ENCODE measurements around the gene TFCP2L1. TPM values are rescaled to one million over a fixed set of nuclear protein-coding genes. Genes with fewer than 3 reads are reported as not detected.

Gene TFCP2L1
- total RNA-seq, 4 donors from 2014 or later: 0.39 to 1.6 (median 0.46) TPM

GRCh38 chr2:121213386-121213785, 71.6 kb downstream of the TFCP2L1 start:
- WGBS: 84% methylated on average over 8 of the region's 8 CpGs
- no peak for DNase-seq (ENCODE audit: extremely low spot score)
- Histone ChIP-seq H3K9me3 (no peaks in the 10 kb centered on the region), H3K27ac (replicated peaks in 1 of 4) (no peak overlapping the region), H3K36me3 (no peaks in the 10 kb centered on the region), H3K27me3 (no peaks in the 10 kb centered on the region), H3K4me3 (no peak overlapping the region), H3K4me1 (no peaks in the 10 kb centered on the region)
- intact Hi-C loops (cut with DNase I): no loop called here
- TF ChIP-seq CTCF (IDR thresholded peaks at IDR 0.05) (no peak), EP300 (IDR thresholded peaks at IDR 0.05) (no peak), POLR2AphosphoS5 (IDR thresholded peaks at IDR 0.05) (no peak), POLR2A (IDR thresholded peaks at IDR 0.05; ENCODE audit: low read depth) (no peak)

GRCh38 chr2:121212661-121213325, 72.2 kb downstream of the TFCP2L1 start:
- 87% methylated on average over 19 of the region's 33 CpGs for WGBS
- H3K9me3 ChIP-seq: no peaks in the 10 kb centered on the region
- TF ChIP-seq EP300 (IDR thresholded peaks at IDR 0.05) (no peak), POLR2AphosphoS5 (IDR thresholded peaks at IDR 0.05) (no peak), POLR2A (IDR thresholded peaks at IDR 0.05; ENCODE audit: low read depth) (no peak), CTCF (IDR thresholded peaks at IDR 0.05) (no peak)
- no peaks in the 10 kb centered on the region for H3K36me3 ChIP-seq
- H3K4me1 ChIP-seq: no peaks in the 10 kb centered on the region
- H3K4me3 ChIP-seq: no peak overlapping the region
- no peak for DNase-seq (ENCODE audit: extremely low spot score)
- H3K27me3 ChIP-seq: no peaks in the 10 kb centered on the region
- intact Hi-C loops (cut with DNase I): no loop called here
- no peak overlapping the region for H3K27ac ChIP-seq (replicated peaks in 1 of 4)

- Histone ChIP-seq H3K27ac (replicated peaks in 1 of 4) (no peak overlapping the region), H3K36me3 (no peaks in the 10 kb centered on the region), H3K4me1 (no peaks in the 10 kb centered on the region), H3K4me3 (no peak overlapping the region), H3K9me3 (no peaks in the 10 kb centered on the region), H3K27me3 (no peaks in the 10 kb centered on the region)
- no peak for DNase-seq (ENCODE audit: extremely low spot score)
- TF ChIP-seq EP300 (IDR thresholded peaks at IDR 0.05) (no peak), POLR2A (IDR thresholded peaks at IDR 0.05; ENCODE audit: low read depth) (no peak), CTCF (IDR thresholded peaks at IDR 0.05) (no peak), POLR2AphosphoS5 (IDR thresholded peaks at IDR 0.05) (no peak)
- WGBS: 100% methylated on average over 3 of the region's 8 CpGs
- intact Hi-C loops (cut with DNase I): no loop called here
Observed at GRCh38 chr2:121211689-121212151, 73.3 kb downstream of the TFCP2L1 start.

- 72% methylated on average over 5 of the region's 5 CpGs for WGBS
- Histone ChIP-seq H3K4me1 (no peaks in the 10 kb centered on the region), H3K27me3 (no peaks in the 10 kb centered on the region), H3K27ac (replicated peaks in 1 of 4) (no peak overlapping the region), H3K4me3 (no peak overlapping the region), H3K36me3 (no peaks in the 10 kb centered on the region), H3K9me3 (no peaks in the 10 kb centered on the region)
- TF ChIP-seq EP300 (IDR thresholded peaks at IDR 0.05) (no peak), POLR2AphosphoS5 (IDR thresholded peaks at IDR 0.05) (no peak), POLR2A (IDR thresholded peaks at IDR 0.05; ENCODE audit: low read depth) (no peak), CTCF (IDR thresholded peaks at IDR 0.05) (no peak)
- no peak for DNase-seq (ENCODE audit: extremely low spot score)
- intact Hi-C loops (cut with DNase I): no loop called here
Observed at GRCh38 chr2:121211251-121211650, 73.8 kb downstream of the TFCP2L1 start.

GRCh38 chr2:121210691-121211090, 74.3 kb downstream of the TFCP2L1 start:
- intact Hi-C loops (cut with DNase I): no loop called here
- TF ChIP-seq POLR2A (IDR thresholded peaks at IDR 0.05; ENCODE audit: low read depth): no peak

More at GRCh38 chr2:121210691-121211090, 74.3 kb downstream of the TFCP2L1 start:
- Histone ChIP-seq H3K4me1 (no peaks in the 10 kb centered on the region), H3K4me3 (no peak overlapping the region), H3K9me3 (no peaks in the 10 kb centered on the region), H3K27me3 (no peaks in the 10 kb centered on the region), H3K27ac (replicated peaks in 1 of 4) (no peak overlapping the region), H3K36me3 (no peaks in the 10 kb centered on the region)
- no peak for DNase-seq (ENCODE audit: extremely low spot score)
- 78% methylated on average over 8 of the region's 8 CpGs for WGBS

Data from esophagus muscularis mucosa (tissue), 4 donors.